Neural progenitor cell (in vitro differentiated cells): ENCODE measurements around the gene IGHMBP2. TPM values are rescaled to one million over a fixed set of nuclear protein-coding genes. Genes with fewer than 3 reads are reported as not detected.

Source experiments
- DNase-seq: peaks from one replicate; pipeline ENCODE4 v3.0.0-alpha.2; 2016; ENCODE audit warnings: low spot score
- H2AFZ ChIP-seq: fragments of 200-600 bp; sonication (generic); replicated peaks from 2 replicates; pipeline ENCODE4 v1.6.1; 2016; ENCODE audit warnings: antibody characterized with exemption
- H3F3A ChIP-seq: fragments of 200-600 bp; sonication (generic); 2 replicates; pipeline ENCODE4 v1.6.1; 2016; ENCODE audit warnings: antibody characterized with exemption, low read depth
- H3K27ac ChIP-seq: fragments of 200-600 bp; sonication (generic); 2 replicates; pipeline ENCODE4 v1.5.1; 2016; ENCODE audit warnings: mild to moderate bottlenecking
- H3K27me3 ChIP-seq: fragments of 200-600 bp; sonication (generic); 2 replicates; pipeline ENCODE4 v1.6.1; 2016; ENCODE audit warnings: mild to moderate bottlenecking, moderate library complexity
- H3K36me3 ChIP-seq: fragments of 200-600 bp; sonication (generic); 2 replicates; pipeline ENCODE4 v1.5.1; 2016
- H3K4me1 ChIP-seq: fragments of 200-600 bp; sonication (generic); 2 replicates; pipeline ENCODE4 v1.6.1; 2016; ENCODE audit warnings: mixed run types
- H3K4me2 ChIP-seq: fragments of 200-600 bp; sonication (generic); 2 replicates; pipeline ENCODE4 v1.6.1; 2016
- H3K4me3 ChIP-seq: fragments of 200-600 bp; sonication (generic); 2 replicates; pipeline ENCODE4 v1.5.1; 2016
- H3K79me2 ChIP-seq: fragments of 200-600 bp; sonication (generic); 2 replicates; pipeline ENCODE4 v1.6.1; 2016; ENCODE audit warnings: low read depth
- H3K9ac ChIP-seq: fragments of 200-600 bp; sonication (generic); 2 replicates; pipeline ENCODE4 v1.6.1; 2016
- H3K9me3 ChIP-seq: fragments of 200-600 bp; sonication (generic); 2 replicates; pipeline ENCODE4 v1.5.1; 2016; ENCODE audit warnings: low read depth
- H4K20me1 ChIP-seq: fragments of 200-600 bp; sonication (generic); 2 replicates; pipeline ENCODE4 v1.6.1; 2016; ENCODE audit warnings: low read depth
- H3K27ac Mint-ChIP-seq: 3 replicates; pipeline ENCODE4 v1.8.0; 2021; ENCODE audit warnings: mixed read lengths
- H3K27me3 Mint-ChIP-seq: 2 replicates; pipeline ENCODE4 v1.8.0; 2022; ENCODE audit warnings: low read depth, mild to moderate bottlenecking, inconsistent platforms, moderate library complexity, mixed read lengths; ENCODE audit not compliant: insufficient read depth
- H3K36me3 Mint-ChIP-seq: 3 replicates; pipeline ENCODE4 v1.8.0; 2021; ENCODE audit warnings: mixed read lengths
- H3K4me1 Mint-ChIP-seq: 3 replicates; pipeline ENCODE4 v1.8.0; 2021; ENCODE audit warnings: mixed read lengths
- H3K4me3 Mint-ChIP-seq: 3 replicates; pipeline ENCODE4 v1.8.0; 2021; ENCODE audit warnings: mild to moderate bottlenecking, moderate library complexity, mixed read lengths
- H3K9me3 Mint-ChIP-seq: 3 replicates; pipeline ENCODE4 v1.8.0; 2020; ENCODE audit warnings: mixed read lengths
- CTCF ChIP-seq: fragments of 200-600 bp; sonication (generic); IDR thresholded peaks from 2 replicates; pipeline ENCODE4 v1.5.1; 2017; ENCODE audit warnings: antibody characterized with exemption, mild to moderate bottlenecking
- EZH2 ChIP-seq: fragments of 200-600 bp; sonication (generic); IDR thresholded peaks from 2 replicates; pipeline ENCODE4 v1.6.1; 2017; ENCODE audit warnings: antibody characterized with exemption, mild to moderate bottlenecking, moderate library complexity
- EZH2phosphoT487 ChIP-seq: fragments of 200-600 bp; sonication (generic); IDR thresholded peaks from 2 replicates; pipeline ENCODE4 v1.6.1; 2017; ENCODE audit warnings: antibody characterized with exemption
- total RNA-seq: library from RNA; depleted of rRNA; stranded (reverse); fragments of >200 nt; gene quantifications from 2 replicates; pipeline ENCODE4 v1.2.3, GENCODE V29; 2015; ENCODE audit warnings: low replicate concordance

IGHMBP2 gene
- total RNA-seq, 1 donor from 2014 or later: 13.6 TPM

GRCh38 chr11:68931911-68932310, 28.2 kb downstream of the IGHMBP2 start:
- H2AFZ ChIP-seq: no peak overlapping the region
- H3K79me2 ChIP-seq: no peaks in the 10 kb centered on the region
- TF ChIP-seq EZH2phosphoT487 (no peak), EZH2 (no peak), CTCF (no peak)
- no peak overlapping the region for H3K9ac ChIP-seq
- Mint-ChIP-seq H3K36me3 (peaks cover 19% of the 10 kb centered on the region), H3K9me3 (peaks cover 2% of the 10 kb centered on the region), H3K4me1 (no peaks in the 10 kb centered on the region), H3K27ac (no peak overlapping the region), H3K27me3 (peaks cover 4% of the 10 kb centered on the region), H3K4me3 (no peak overlapping the region)
- H4K20me1 ChIP-seq: no peaks in the 10 kb centered on the region
- no peaks in the 10 kb centered on the region for H3F3A ChIP-seq
- H3K4me1 ChIP-seq: no peaks in the 10 kb centered on the region
- H3K4me3 ChIP-seq: no peak overlapping the region
- no peaks in the 10 kb centered on the region for H3K27me3 ChIP-seq
- H3K4me2 ChIP-seq: no peak overlapping the region
- H3K27ac ChIP-seq: no peak overlapping the region
- H3K36me3 ChIP-seq: no peaks in the 10 kb centered on the region
- no peaks in the 10 kb centered on the region for H3K9me3 ChIP-seq
- no peak for DNase-seq

GRCh38 chr11:68932358-68932757, 28.7 kb downstream of the IGHMBP2 start:
- Histone ChIP-seq H3K4me2 (no peak overlapping the region), H3F3A (no peaks in the 10 kb centered on the region), H3K9ac (no peak overlapping the region), H4K20me1 (no peaks in the 10 kb centered on the region), H3K79me2 (no peaks in the 10 kb centered on the region), H3K27me3 (no peaks in the 10 kb centered on the region), H3K4me1 (no peaks in the 10 kb centered on the region), H3K9me3 (no peaks in the 10 kb centered on the region), H2AFZ (no peak overlapping the region), H3K27ac (no peak overlapping the region), H3K36me3 (no peaks in the 10 kb centered on the region), H3K4me3 (no peak overlapping the region)
- H3K27ac Mint-ChIP-seq: no peak overlapping the region
- DNase-seq: no peak
- peaks cover 4% of the 10 kb centered on the region for H3K27me3 Mint-ChIP-seq
- peaks cover 14% of the 10 kb centered on the region for H3K36me3 Mint-ChIP-seq
- H3K4me3 Mint-ChIP-seq: no peak overlapping the region
- no peaks in the 10 kb centered on the region for H3K9me3 Mint-ChIP-seq
- H3K4me1 Mint-ChIP-seq: no peaks in the 10 kb centered on the region
- TF ChIP-seq EZH2phosphoT487: no peak
- no peak for TF ChIP-seq CTCF
- no peak for TF ChIP-seq EZH2

- Histone ChIP-seq H3K9ac (no peak overlapping the region), H3K4me1 (no peaks in the 10 kb centered on the region), H3K4me2 (no peak overlapping the region), H3K27me3 (no peaks in the 10 kb centered on the region), H3K9me3 (no peaks in the 10 kb centered on the region), H4K20me1 (no peaks in the 10 kb centered on the region), H2AFZ (no peak overlapping the region), H3K27ac (no peak overlapping the region), H3F3A (no peaks in the 10 kb centered on the region), H3K36me3 (no peaks in the 10 kb centered on the region), H3K79me2 (no peaks in the 10 kb centered on the region), H3K4me3 (no peak overlapping the region)
- H3K4me1 Mint-ChIP-seq: no peaks in the 10 kb centered on the region
- H3K9me3 Mint-ChIP-seq: no peaks in the 10 kb centered on the region
- no peak for TF ChIP-seq CTCF
- no peak for TF ChIP-seq EZH2
- TF ChIP-seq EZH2phosphoT487: no peak
- H3K4me3 Mint-ChIP-seq: no peak overlapping the region
- DNase-seq: no peak
- peaks cover 12% of the 10 kb centered on the region for H3K36me3 Mint-ChIP-seq
- peaks cover 4% of the 10 kb centered on the region for H3K27me3 Mint-ChIP-seq
- H3K27ac Mint-ChIP-seq: no peak overlapping the region
These were observed 29.4 kb downstream of the IGHMBP2 start for GRCh38 chr11:68932933-68933577.
